Activated gamma-delta T cell treated with Interleukin-2 at 50 U/mL for 16 hours (primary cell): ENCODE data around the gene CCL8.

Experiments
- DNase-seq: peaks from one replicate; pipeline ENCODE4 v3.0.0-alpha.2; 2020

Gene CCL8

DNA sequence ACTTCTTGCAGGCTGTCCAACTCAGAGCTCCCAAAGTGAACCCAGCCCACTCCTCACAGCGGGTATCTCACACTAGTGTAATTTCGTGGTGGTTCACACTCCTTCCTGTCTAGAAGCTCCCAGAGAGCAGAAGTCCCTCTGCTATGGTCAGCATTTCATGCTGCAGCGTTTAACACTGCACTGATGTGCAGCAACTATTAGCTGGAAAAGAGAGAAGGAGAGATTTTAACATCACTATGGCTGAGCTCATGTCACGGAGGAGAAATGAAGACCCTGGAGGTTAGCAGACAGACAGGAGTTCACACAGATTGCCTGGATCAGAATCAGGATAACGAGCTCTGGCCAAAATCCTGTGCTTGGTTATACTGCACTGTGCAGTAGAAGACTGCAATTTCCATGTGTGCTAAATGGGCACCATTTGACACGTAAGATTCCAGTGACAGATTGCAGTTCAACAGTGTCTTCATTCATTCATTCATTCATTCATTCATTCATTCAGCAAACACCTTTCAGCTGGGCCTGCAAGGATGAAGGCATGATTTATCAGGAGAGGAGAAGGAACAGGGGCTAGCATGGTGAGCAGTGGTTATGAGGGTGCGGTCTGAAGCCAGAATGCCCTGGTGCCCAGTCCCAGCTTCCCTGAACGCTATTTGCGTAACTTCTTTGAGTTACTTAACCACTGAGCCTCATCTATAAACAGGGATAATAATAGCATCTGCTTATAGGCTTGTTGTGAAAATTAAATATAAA is 49.1 kb downstream of the CCL8 start:
- no peak for DNase-seq

DNA sequence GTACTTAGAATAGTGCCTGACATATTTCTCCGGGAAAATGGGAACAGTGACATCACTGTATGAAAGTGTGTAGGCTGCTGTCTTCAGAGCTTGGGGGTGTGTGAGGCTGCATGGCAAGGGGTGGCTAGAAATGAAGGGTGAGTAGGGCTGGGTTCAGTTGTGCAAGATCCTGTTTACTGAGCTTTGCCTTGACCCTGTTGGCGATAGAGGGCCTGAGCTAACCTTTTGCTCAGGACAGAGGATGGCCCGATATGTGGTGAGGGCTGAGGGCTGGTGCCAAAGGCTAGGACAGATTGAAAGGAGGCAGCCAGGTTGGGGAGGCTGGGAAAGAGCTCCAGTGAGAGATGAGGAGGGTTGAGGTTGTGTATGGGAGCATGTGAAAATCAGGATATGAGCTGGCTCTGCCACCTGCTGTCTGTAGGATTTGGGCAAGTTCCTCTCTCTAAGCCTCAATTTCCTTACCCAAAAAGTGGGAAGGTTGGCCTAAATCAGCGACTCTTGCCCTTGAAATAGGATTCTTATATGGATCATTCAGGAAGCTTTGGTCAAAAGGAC is 49.8 kb downstream of the CCL8 start:
- DNase-seq: no peak

DNA sequence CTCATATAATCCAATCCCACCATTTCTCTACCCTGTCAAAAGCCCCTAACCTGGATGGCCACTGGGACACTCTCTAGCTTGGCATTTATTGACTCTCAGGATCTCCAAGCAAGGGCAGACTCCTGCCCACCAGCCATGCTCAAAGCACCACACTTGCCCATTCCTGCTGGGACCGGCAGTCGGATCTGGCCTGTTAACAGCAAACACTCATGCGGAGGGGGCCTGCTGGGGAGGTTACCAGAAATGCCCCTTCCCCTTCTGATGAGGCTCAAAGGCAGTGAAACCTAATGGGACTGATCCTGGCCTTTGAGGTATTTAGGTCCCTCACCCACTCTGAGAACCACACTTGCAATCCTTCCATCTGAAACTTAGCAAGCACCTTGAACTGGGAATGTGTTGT is 50.3 kb downstream of the CCL8 start:
- no peak for DNase-seq

DNA sequence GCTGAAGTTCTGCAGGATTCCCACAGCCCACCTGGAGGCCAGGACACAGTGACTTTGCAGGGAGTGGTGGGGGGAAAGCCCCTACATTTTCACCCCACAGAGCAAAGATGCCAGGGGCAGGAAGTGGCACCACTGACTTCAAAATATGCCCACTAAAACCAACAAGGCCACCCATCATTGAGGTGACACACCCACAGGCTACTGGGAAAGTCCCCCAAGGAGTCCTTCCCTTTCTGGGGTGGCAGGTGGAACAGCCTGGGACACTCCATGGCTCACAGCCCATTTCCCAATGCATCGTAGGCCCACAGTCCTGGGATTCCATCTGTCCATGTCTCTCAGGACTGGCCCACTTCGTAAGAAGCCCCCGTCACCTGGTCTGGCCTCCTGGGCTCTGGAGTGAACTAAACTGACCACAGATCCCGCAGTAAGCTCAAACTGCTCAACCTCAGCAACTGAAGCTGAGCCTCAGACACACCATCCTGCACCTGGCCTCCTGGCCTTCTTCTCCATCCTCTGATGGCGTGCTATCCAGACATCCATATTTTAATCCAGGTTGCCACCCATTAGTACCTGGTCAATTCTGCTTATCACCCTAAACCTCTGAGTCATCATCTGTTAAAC is 51.3 kb downstream of the CCL8 start:
- no peak for DNase-seq

GRCh38 chr17:34370997-34371395 is 51.8 kb downstream of the CCL8 start:
- no peak for DNase-seq
